K562 (cell line): Measurements from ENCODE around the gene PTCD3. TPM values are rescaled to one million over a fixed set of nuclear protein-coding genes. Genes with fewer than 3 reads are reported as not detected.
A peak's percentile ranks its signal among the peaks of the same experiment; 100 is the strongest.

Experiments used
- ATAC-seq: fragments of 200-7000 bp; cut with Tn5 transposase; 3 replicates; pipeline ENCODE4 v1.9.1; 2020; ENCODE audit warnings: moderate library complexity
- BruUV-seq: library from RNA; stranded (reverse); fragments of 400-500 nt; replicated peaks from 2 replicates; lab custom pipeline; 2021; lab: Mats Ljungman, UMichigan
- CTCF ChIA-PET: fragments of 300-600 bp; formaldehyde crosslinking; extraction: SDS; loops from one replicate; lab custom pipeline; 2021; ENCODE audit warnings: low intra/inter-chr PET ratio; lab: Yijun Ruan, JAX
- POLR2A ChIA-PET: fragments of 300-600, 350-650 bp; sonication (Branson Sonifier 250); formaldehyde crosslinking; extraction: SDS; loops from one replicate; lab custom pipeline; 2021; ENCODE audit warnings: antibody characterized with exemption, inconsistent platforms; lab: Yijun Ruan, JAX
- DNase-seq, 4 experiments: peaks; one replicate each; pipeline versions ENCODE4 v3.0.0 to v3.0.0-alpha.2; 2011 to 2018; ENCODE audit warnings: low spot score in 3 of 4, mixed read lengths in 3 of 4; ENCODE audit errors: extremely low read depth in 1 of 4
- FAIRE-seq: peaks from 2 replicates; lab custom pipeline; 2011; peaks lifted over from hg19 to GRCh38; lab: Jason Lieb, UNC
- H2AFZ ChIP-seq: 2 replicates; pipeline ENCODE4 v1.6.0; 2011; ENCODE audit warnings: low read depth, low read length, control low read depth, inconsistent platforms
- H3K27ac ChIP-seq: fragments of 200-600 bp; 3 replicates; pipeline ENCODE4 v1.8.0; 2011; ENCODE audit warnings: low read depth, mild to moderate bottlenecking, control low read depth, inconsistent platforms, low read length, moderate library complexity, mixed read lengths; ENCODE audit errors: extremely low read depth
- H3K27me3 ChIP-seq, 2 experiments: fragments of 300-600 bp in 1 of 2; 2 replicates in 1 of 2; 3 replicates in 1 of 2; pipeline versions ENCODE4 v1.6.0 to v1.8.0; 2011; ENCODE audit warnings: inconsistent platforms in 2 of 2, low read length in 2 of 2, mild to moderate bottlenecking in 1 of 2, mixed read lengths in 1 of 2, moderate library complexity in 1 of 2; ENCODE audit not compliant: control insufficient read depth in 2 of 2, insufficient read depth in 2 of 2
- H3K36me3 ChIP-seq: fragments of 300-600 bp; 3 replicates; pipeline ENCODE4 v1.8.0; 2011; ENCODE audit warnings: mild to moderate bottlenecking, low read length, inconsistent platforms; ENCODE audit not compliant: control insufficient read depth, insufficient read depth
- H3K4me1 ChIP-seq, 2 experiments: fragments of 200-600 bp in 1 of 2; replicated peaks in 1 of 2; 2 replicates in 1 of 2; 3 replicates in 1 of 2; pipeline versions ENCODE4 v1.5.1 to v1.8.0; 2011; ENCODE audit warnings: inconsistent platforms in 2 of 2, low read length in 2 of 2, mild to moderate bottlenecking in 1 of 2, mixed read lengths in 1 of 2, moderate library complexity in 1 of 2; ENCODE audit not compliant: control insufficient read depth in 2 of 2, insufficient read depth in 2 of 2
- H3K4me2 ChIP-seq: 2 replicates; pipeline ENCODE4 v1.6.1; 2011; ENCODE audit warnings: low read length, control low read depth, inconsistent platforms, mixed read lengths; ENCODE audit not compliant: insufficient read depth
- H3K4me3 ChIP-seq: fragments of 200-600 bp; sonication (generic), shearing (Covaris generic); 2 replicates; pipeline ENCODE4 v1.5.1; 2016; ENCODE audit warnings: control low read depth, inconsistent platforms
- H3K79me2 ChIP-seq: fragments of 200-600 bp; 3 replicates; pipeline ENCODE4 v1.8.0; 2011; ENCODE audit warnings: low read length, inconsistent platforms; ENCODE audit not compliant: control insufficient read depth, insufficient read depth
- H3K9ac ChIP-seq, 2 experiments: 2 replicates each; pipeline versions ENCODE4 v1.6.0 to v1.6.1; 2011; ENCODE audit warnings: low read depth in 2 of 2, low read length in 2 of 2, control low read depth in 1 of 2, inconsistent platforms in 1 of 2, mild to moderate bottlenecking in 1 of 2, mixed read lengths in 1 of 2; ENCODE audit not compliant: insufficient read depth in 1 of 2
- H3K9me1 ChIP-seq: one replicate; pipeline ENCODE4 v1.6.0; 2011; ENCODE audit warnings: inconsistent platforms, mild to moderate bottlenecking, low read length, moderate library complexity; ENCODE audit not compliant: control insufficient read depth, insufficient read depth
- H3K9me3 ChIP-seq: replicated peaks from 2 replicates; pipeline ENCODE4 v1.5.1; 2011; ENCODE audit warnings: low read depth, low read length, inconsistent platforms; ENCODE audit not compliant: control insufficient read depth, insufficient read depth
- H4K20me1 ChIP-seq: replicated peaks from 2 replicates; pipeline ENCODE4 v1.6.1; 2011; ENCODE audit warnings: low read length, inconsistent platforms, mixed read lengths; ENCODE audit not compliant: control insufficient read depth, insufficient read depth
- CBX5 ChIP-seq: IDR thresholded peaks from 2 replicates; pipeline ENCODE4 v1.6.1; 2014; ENCODE audit warnings: low read depth, borderline replicate concordance
- CEBPB ChIP-seq: fragments of 450-650 bp; IDR thresholded peaks from 2 replicates; pipeline ENCODE4 v1.6.1; 2016; ENCODE audit warnings: missing genetic modification characterization, missing compliant biosample characterization
- CREB3L1 ChIP-seq: fragments of 450-650 bp; IDR thresholded peaks from 2 replicates; pipeline ENCODE4 v1.6.1; 2014; ENCODE audit warnings: low read depth, mild to moderate bottlenecking, moderate library complexity, borderline replicate concordance
- ESRRA ChIP-seq: fragments of 450-650 bp; IDR thresholded peaks from 2 replicates; pipeline ENCODE4 v1.6.1; 2014; ENCODE audit warnings: low read depth, mild to moderate bottlenecking, moderate library complexity, borderline replicate concordance
- ETV6 ChIP-seq, 3 experiments: fragments of 150-350 bp in 1 of 3; sonication (generic) in 1 of 3; formaldehyde crosslinking in 1 of 3; IDR thresholded peaks; 2 replicates each; pipeline versions ENCODE4 v1.6.1 to v1.8.0; 2014 to 2022; ENCODE audit warnings: borderline replicate concordance in 2 of 3, low read depth in 2 of 3, antibody characterized with exemption in 1 of 3, low read length in 1 of 3, mild to moderate bottlenecking in 1 of 3, missing genetic modification reagents in 1 of 3
- HDAC1 ChIP-seq, 2 experiments: fragments of 450-650 bp; IDR thresholded peaks; 2 replicates each; pipeline ENCODE4 v1.6.1; 2016 to 2017; ENCODE audit warnings: inconsistent platforms in 1 of 2, mild to moderate bottlenecking in 1 of 2, moderate library complexity in 1 of 2
- MYBL2 ChIP-seq, 2 experiments: fragments of 450-650 bp in 1 of 2; sonication (generic) in 1 of 2; formaldehyde crosslinking in 1 of 2; IDR thresholded peaks; 2 replicates each; pipeline versions ENCODE4 v1.6.1 to v1.8.1; 2017 to 2022; ENCODE audit warnings: borderline replicate concordance in 1 of 2, inconsistent platforms in 1 of 2, low read depth in 1 of 2, mild to moderate bottlenecking in 1 of 2, missing genetic modification reagents in 1 of 2, moderate library complexity in 1 of 2
- NFIC ChIP-seq: fragments of 450-650 bp; IDR thresholded peaks from 2 replicates; pipeline ENCODE4 v1.6.1; 2017; ENCODE audit warnings: mild to moderate bottlenecking, inconsistent platforms
- NR2F6 ChIP-seq: fragments of 450-650 bp; formaldehyde crosslinking; IDR thresholded peaks from 2 replicates; pipeline ENCODE4 v1.4.0; 2020; ENCODE audit warnings: mild to moderate bottlenecking
- RBM15 ChIP-seq: fragments of 200-400 bp; formaldehyde crosslinking; IDR thresholded peaks from 2 replicates; pipeline ENCODE4 v1.6.1; 2018; ENCODE audit warnings: mild to moderate bottlenecking, low read length, moderate library complexity; ENCODE audit not compliant: insufficient read depth
- TCF3 ChIP-seq: sonication (generic); formaldehyde crosslinking; IDR thresholded peaks from 2 replicates; pipeline ENCODE4 v1.4.0; 2020; ENCODE audit warnings: mild to moderate bottlenecking, missing genetic modification reagents
- TRIM28 ChIP-seq: fragments of 450-650 bp; IDR thresholded peaks from 2 replicates; pipeline ENCODE4 v1.6.1; 2017
- ZC3H11A ChIP-seq: IDR thresholded peaks from 2 replicates; pipeline ENCODE4 v1.6.1; 2012; ENCODE audit warnings: low read depth, low read length, improper control_type of control experiment
- ZNF282 ChIP-seq: sonication (generic); formaldehyde crosslinking; IDR thresholded peaks from 2 replicates; pipeline ENCODE4 v1.8.1; 2023; ENCODE audit warnings: missing genetic modification reagents
- ZNF592 ChIP-seq: fragments of 450-650 bp; IDR thresholded peaks from 2 replicates; pipeline ENCODE4 v1.6.1; 2017; ENCODE audit warnings: antibody characterized with exemption, mild to moderate bottlenecking
- ZNF717 ChIP-seq: fragments of 250-450 bp; sonication (Bioruptor Pico); IDR thresholded peaks from 2 replicates; pipeline ENCODE4 v1.5.0; 2021
- in situ Hi-C: fragments of 300-500 bp; cut with MboI; formaldehyde crosslinking; loops from 4 replicates; pipeline ENCODE4 v1.15.0; 2018; ENCODE audit warnings: inconsistent platforms, mixed read lengths
- intact Hi-C: fragments of 100-400 bp; cut with micrococcal nuclease; formaldehyde crosslinking; loops from 2 replicates; pipeline ENCODE4 v1.14.2; 2022
- polyA plus RNA-seq, 8 experiments: library from polyadenylated mRNA; depleted of rRNA in 4 of 8; stranded (reverse) in 5 of 8; unstranded in 3 of 8; fragments of >200 nt; fragmentation: Nextera tagmentation in 2 of 8; fragmentation: Illumina TruSeq in 1 of 8; extraction: Ambion mirVana in 2 of 8; extraction: Trizol in 1 of 8; gene quantifications; 2 replicates each; pipeline versions ENCODE4 v1.2.1 to v1.2.3, GENCODE V29; 2011 to 2014; ENCODE audit warnings: inconsistent platforms in 1 of 8, missing spikeins in 1 of 8
- total RNA-seq, 7 experiments: library from RNA; depleted of rRNA in 6 of 7; stranded (reverse); fragments of >200 nt in 6 of 7; fragmentation: Illumina TruSeq in 2 of 7; extraction: Trizol in 2 of 7; gene quantifications; 2 replicates each; pipeline versions ENCODE4 v1.2.1 to v1.2.3, GENCODE V29; 2011 to 2021; ENCODE audit warnings: low replicate concordance in 1 of 7

The PTCD3 gene
- total and polyA plus RNA-seq, 9 of the 15 experiments (the other 6 are each of a cell fraction or from before 2014, with no cell fraction given): 65.2 to 241 (median 172) TPM

GRCh38 chr2:86186431-86186830 is 80.4 kb downstream of the PTCD3 start:
- no peak overlapping the region for H3K9ac ChIP-seq
- no peak for DNase-seq
- POLR2A ChIA-PET: interaction anchor here (0.5 to 4.5 kb wide), 5 partner anchors 8 to 559 kb away, joined by 3 to 46 read pairs (median 4); partner anchors contain the start of gene IMMT

More at GRCh38 chr2:86186431-86186830, 80.4 kb downstream of the PTCD3 start:
- FAIRE-seq (no peak), ATAC-seq (no peak)
- no peak for TF ChIP-seq CEBPB (tag)
- peak; percentile 51 for TF ChIP-seq NFIC
- TF ChIP-seq TRIM28: no peak
- no peak for TF ChIP-seq ZNF717
- no peak for TF ChIP-seq CBX5
- no peak for TF ChIP-seq NR2F6
- TF ChIP-seq TCF3 (CRISPR knock-in tag): no peak
- no peak for TF ChIP-seq ESRRA
- no peak for TF ChIP-seq ZNF282
- no peak for TF ChIP-seq ETV6 (IDR thresholded peaks at IDR 0.05; ENCODE audit: borderline replicate concordance in 1 of 2, low read depth in 2 of 2, low read length in 1 of 2)
- no peak for TF ChIP-seq ETV6 (CRISPR knock-in tag; IDR thresholded peaks at IDR 0.05; ENCODE audit: borderline replicate concordance)
- TF ChIP-seq ZC3H11A: no peak
- TF ChIP-seq RBM15: no peak
- no peak for TF ChIP-seq CREB3L1
- TF ChIP-seq MYBL2 (IDR thresholded peaks at IDR 0.05; ENCODE audit: low read depth): no peak
- no peak for TF ChIP-seq MYBL2 (CRISPR knock-in tag; IDR thresholded peaks at IDR 0.05; ENCODE audit: borderline replicate concordance)
- TF ChIP-seq HDAC1 (IDR thresholded peaks at IDR 0.05): no peak
- 0 out of 2 replicates have a peak, but pooled peaks have one; percentile 13 for TF ChIP-seq ZNF592
- Histone ChIP-seq H3K9me3 (no peaks in the 10 kb centered on the region), H3K4me3 (no peak overlapping the region), H3K79me2 (peaks cover 99% of the 10 kb centered on the region), H3K36me3 (peaks cover 49% of the 10 kb centered on the region), H3K4me1 (peaks cover 21 to 68% of the 10 kb centered on the region in 2 experiments), H3K9me1 (no peaks in the 10 kb centered on the region), H2AFZ (no peak overlapping the region), H3K27me3 (no peaks in the 10 kb centered on the region), H3K27ac (peak overlapping the region; percentile 19; the same call in 2 of the 3 replicates), H3K4me2 (peak overlapping the region; percentile 35), H4K20me1 (peaks cover 4% of the 10 kb centered on the region; the same call in 1 of the 2 replicates)
- BruUV-seq: no TSS peak
- in situ Hi-C loops (no loop called here), intact Hi-C loops (no loop called here)
- CTCF ChIA-PET: no interaction called here
